Measurements from ENCODE around the gene ACYP2.
"Not testable (repeated sequence)": the region's sequence is repeated elsewhere in the genome, so short reads cannot be mapped to it uniquely, and the experiment has no call there.

ACYP2 gene

DNA sequence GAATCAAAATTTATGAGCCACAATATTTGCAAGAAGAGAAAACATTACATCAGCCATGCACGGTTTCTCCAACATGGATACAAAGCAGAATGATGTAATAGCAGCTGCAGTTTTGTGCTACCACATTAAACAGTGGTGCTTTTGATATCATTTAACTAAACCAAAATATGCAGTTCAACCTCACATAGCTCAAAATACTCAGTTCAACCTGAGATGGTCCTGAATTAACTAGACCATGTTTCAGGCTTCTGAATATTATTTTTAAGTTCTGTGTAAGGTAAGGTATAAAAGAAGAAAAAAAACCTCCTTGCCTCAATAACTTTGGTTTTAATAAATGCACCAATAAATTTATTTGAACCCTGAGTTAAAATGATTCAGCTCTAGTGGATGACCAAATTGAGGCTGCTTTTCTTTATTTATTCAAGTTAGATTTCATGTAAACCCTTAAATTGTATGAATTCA is 159.4 kb downstream of the ACYP2 start:
- FAIRE-seq: no peak

GRCh38 chr2:54275541-54275940 is 160.1 kb downstream of the ACYP2 start:
- no peak for FAIRE-seq

DNA sequence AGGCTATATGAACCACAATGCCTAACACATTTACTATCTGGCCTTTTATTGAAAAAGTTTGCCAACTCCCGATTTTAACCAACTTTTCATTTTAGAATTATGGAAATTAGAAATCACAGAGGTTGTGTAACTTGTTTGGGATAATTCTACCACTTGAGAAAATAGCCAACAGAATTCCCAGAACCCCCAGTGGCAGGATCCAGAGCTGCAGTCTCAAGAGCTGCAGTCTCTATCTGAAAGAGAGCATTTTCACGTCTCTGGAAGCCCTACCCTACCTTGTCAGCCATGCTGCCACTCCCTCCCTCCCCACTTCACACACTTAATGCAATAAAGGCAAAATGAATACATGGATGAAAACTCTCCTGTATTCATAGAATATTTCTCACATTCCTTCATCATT is 164.0 kb downstream of the ACYP2 start:
- FAIRE-seq: no peak

DNA sequence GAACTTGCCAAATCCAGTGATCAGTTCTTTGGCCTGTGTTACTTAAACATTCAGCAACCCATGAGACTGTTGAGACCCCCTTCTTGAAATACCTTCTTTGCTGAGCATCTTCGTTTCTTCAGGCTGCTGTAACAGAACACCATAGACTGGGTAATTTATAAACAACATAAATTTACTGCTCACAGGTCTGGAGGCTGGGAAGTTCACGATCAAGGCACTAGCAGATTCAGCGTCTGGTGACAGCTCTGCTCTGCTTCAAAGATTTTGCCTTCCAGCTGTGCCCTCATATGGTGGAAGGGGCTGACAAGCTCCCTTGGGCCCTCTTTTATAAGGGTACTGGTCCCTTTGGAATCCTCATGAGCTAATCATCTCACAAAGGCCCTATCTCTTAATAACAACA is 169.4 kb downstream of the ACYP2 start:
- FAIRE-seq: no peak

DNA sequence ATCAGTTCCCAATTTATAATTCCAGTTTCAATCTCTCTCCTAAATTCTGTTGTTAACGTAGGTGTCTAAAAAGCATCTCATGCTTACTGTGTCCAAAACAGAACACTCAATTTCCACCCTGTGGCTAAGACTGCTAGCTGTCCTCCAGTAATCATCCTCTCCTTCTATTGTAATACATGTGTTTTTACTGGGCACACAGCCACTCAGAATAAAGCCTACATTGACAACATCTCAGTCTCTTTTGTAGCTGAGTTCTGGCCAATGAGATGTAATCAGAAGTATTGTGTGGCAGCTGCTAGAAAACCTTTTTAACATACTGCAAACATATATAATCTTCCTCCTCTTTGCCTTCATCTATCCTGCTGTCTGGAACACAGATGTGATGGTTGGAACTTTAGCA is 170.0 kb downstream of the ACYP2 start:
- FAIRE-seq: no peak

DNA sequence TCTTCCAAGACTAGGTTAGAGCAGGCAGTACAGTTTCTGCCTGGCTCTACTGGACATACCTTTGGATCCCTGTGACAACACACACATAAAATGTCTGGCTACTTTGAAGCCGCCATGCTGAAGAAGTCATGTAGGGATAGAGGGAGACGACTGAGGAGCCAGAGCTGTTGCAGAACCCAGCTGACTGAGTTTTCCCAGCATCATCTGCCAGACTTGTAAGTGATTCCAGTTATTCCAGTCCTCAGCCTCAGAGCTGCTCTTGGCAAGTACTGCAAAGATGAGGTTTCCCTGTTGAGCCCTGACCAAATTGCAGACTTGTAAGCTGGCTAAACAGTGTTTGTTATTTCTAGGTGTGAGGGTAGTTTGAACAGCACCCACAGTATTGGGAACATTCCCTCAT is 172.1 kb downstream of the ACYP2 start:
- no peak for FAIRE-seq

- FAIRE-seq: no peak
Observed at GRCh38 chr2:54289917-54290316, 174.5 kb downstream of the ACYP2 start.

- FAIRE-seq: no peak
Observed at GRCh38 chr2:54290356-54291025, 175.1 kb downstream of the ACYP2 start.

GRCh38 chr2:54294665-54295064 is 179.2 kb downstream of the ACYP2 start:
- FAIRE-seq: not testable (repeated sequence)

GRCh38 chr2:54295911-54296310 is 180.5 kb downstream of the ACYP2 start:
- FAIRE-seq: no peak

DNA sequence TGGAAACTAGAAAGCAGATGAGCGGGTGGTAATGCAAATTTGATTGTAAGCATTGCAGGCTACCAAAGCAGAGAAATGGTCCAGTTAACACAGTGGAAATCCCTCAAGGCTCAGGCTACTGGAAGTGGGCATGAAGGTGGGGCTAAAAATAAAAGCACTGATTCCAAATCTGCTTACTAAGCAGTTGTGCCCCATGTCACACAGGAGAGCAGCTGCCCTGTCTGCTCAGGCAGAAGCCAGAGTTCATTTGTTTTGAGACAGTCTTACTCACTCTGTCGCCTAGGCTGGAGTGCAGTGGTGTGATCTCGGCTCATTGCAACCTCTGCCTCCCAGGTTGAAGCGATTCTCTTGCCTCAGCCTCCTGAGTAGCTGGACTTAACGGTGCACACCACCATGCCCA is 183.1 kb downstream of the ACYP2 start:
- no peak for FAIRE-seq

GRCh38 chr2:54303631-54304030 is 188.2 kb downstream of the ACYP2 start:
- FAIRE-seq: no peak

GRCh38 chr2:54306556-54306955 is 191.1 kb downstream of the ACYP2 start:
- FAIRE-seq: no peak

GRCh38 chr2:54308186-54308585 is 192.8 kb downstream of the ACYP2 start:
- no peak for FAIRE-seq

DNA sequence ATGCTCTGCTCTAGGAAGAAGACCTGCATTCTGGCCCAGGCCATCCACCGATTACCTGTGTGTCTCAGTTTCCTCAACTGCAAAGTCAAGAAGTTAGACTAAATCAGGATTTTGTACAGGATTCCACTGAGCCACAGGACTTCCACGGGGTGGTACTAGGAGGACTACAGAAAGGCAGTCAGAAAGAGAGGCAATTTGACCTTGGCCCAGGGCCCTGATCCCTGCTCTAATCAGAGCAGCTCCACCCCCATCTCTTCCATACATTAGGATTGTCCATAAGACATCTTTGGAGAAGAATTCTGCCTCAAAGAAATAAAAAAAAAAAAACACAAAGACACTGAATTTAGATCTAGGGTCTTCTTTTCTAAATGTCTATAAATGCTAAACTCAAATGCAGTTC is 193.4 kb downstream of the ACYP2 start:
- FAIRE-seq: no peak

DNA sequence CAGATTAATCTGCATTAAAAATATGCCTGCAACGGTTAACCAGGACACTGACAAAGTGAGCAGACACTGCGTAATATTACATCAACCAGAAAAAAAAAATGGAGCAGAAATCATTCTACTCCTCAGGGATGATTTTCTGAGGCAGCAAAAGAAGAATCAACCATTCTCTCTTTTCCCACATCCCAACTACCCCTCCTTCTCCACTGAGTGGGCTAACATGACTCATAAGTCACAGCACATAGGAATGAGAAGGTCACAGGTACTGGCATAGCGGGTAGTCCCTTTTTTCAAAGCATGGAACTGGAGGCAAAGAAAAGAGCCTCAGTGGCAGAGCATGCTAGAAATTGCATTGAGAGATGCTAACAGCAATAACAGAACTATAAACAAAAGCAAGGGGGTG is 194.9 kb downstream of the ACYP2 start:
- FAIRE-seq: no peak

DNA sequence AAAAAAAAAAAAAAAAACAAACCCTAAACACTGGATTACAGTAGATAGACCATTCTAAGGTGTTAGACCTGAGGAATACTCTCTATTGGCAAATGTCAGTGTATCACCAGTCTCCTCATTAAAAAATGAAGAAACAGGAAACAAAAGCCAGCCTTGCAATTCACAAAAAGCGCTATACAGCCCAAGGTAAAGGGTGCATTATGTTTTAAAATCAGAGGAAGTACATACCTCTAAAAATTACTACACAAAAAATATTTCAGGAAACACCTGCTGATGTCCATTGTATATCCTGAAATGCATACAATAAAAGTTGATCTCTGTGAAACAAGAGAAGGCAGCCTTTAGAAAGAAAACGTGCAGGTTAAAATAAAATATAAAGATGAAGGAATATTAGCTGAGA is 195.5 kb downstream of the ACYP2 start:
- no peak for FAIRE-seq

- FAIRE-seq: no peak
Observed at GRCh38 chr2:54313147-54313546, 197.7 kb downstream of the ACYP2 start.

DNA sequence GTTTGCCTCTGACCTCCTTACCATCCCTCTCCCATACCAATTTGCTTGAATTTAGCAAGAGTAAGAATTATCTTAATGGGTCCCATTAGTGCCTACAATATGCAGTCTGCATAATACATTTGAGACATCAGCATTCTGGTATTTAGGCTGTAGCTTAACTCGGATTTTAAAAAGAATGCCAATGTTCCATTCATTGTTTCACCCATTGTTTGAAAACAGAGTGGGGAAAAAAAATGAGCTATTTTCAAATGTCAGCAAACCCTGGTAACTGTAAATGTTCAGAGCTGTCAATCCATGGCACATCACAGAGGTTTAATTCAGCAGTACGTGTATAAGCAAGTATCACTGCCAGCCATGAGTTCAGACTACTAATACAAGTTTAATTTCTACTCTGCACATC is 202.6 kb downstream of the ACYP2 start:
- no peak for FAIRE-seq

- FAIRE-seq: no peak
Observed at GRCh38 chr2:54318821-54319220, 203.4 kb downstream of the ACYP2 start.

GRCh38 chr2:54321047-54321446 is 205.6 kb downstream of the ACYP2 start:
- no peak for FAIRE-seq

DNA sequence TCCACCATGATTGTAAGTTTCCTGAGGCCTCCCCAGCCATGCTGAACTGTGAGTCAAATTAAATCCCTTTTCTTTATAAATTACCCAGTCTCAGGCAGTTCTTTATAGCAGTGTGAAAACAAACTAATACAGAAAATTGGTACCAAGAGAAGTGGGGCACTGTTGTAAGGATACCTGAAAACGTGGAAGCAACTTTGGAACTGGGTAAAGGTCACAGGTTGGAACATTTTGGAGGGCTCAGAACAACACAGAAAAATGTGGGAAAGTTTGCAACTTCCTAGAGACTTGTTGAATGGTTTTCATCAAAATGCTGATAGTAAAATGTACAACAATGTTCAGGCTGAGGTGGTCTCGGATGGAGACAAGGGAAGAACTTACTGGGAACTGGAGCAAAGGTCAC is 209.1 kb downstream of the ACYP2 start:
- FAIRE-seq: not testable (repeated sequence)

DNA sequence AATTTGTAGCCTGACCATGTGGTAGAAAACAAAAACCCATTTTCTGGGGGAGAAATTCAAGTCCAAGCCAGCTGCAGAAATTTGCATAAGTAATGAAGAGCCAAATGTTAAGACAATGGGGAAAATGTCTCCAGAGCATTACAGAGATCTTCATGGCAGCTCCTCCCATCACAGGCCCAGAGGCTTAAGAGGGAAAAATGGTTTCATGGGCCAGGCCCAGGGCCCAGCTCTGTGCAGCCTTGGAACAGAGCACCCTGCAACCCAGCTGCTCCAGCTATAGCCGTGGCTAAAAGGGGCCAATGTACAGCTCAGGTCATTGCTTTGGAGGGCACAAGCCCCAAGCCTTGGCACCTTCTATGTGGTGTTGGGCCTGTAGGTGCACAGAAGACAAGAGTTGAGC is 209.7 kb downstream of the ACYP2 start:
- no peak for FAIRE-seq

DNA sequence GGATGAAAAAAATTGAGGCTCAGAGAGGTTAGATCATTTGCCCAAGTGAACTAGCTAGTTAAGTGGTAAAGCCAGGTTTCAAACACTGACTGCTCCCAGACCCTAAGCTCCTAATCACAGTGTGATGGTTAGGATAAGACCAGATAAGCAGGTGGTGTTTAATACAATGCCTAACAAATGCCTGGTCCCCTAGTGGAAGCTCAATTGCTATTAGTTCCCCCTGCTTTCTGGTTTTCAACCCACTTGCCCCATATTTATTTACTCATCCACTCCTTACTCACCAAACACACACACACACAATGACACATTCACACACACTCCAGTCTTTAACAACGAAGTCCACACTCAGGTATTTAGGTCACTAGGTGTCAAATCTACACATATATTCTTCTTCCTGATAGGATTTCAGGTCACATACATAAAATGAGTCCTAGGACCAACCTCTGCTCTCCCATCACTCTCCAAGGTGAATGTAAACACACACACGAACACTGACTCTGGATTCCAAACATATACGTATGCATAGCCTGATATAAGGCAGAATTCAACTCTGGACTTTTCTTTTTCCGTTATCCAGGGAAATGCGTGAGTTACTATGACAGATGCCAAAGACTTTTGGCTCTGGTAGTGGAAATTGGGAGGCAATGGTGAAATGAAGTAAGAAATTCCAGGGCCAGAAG is 214.2 kb downstream of the ACYP2 start:
- no peak for FAIRE-seq
